A673 (cell line): ENCODE results near the gene NPLOC4. TPM values are rescaled to one million over a fixed set of nuclear protein-coding genes. Genes with fewer than 3 reads are reported as not detected.

Source experiments
- BruUV-seq: library from RNA; stranded (reverse); fragments of 400-500 nt; replicated peaks from 2 replicates; lab custom pipeline; 2021; lab: Mats Ljungman, UMichigan
- CTCF ChIA-PET: fragments of 300-600 bp; sonication (Branson Sonifier 250); formaldehyde crosslinking; loops from one replicate; lab custom pipeline; 2022; ENCODE audit warnings: antibody characterized with exemption; lab: Charles Lee
- POLR2A ChIA-PET: fragments of 300-600 bp; sonication (Branson Sonifier 250); formaldehyde crosslinking; loops from one replicate; lab custom pipeline; 2022; ENCODE audit warnings: antibody characterized with exemption; ENCODE audit not compliant: low non-redundant PET; lab: Charles Lee
- DNase-seq: peaks from one replicate; pipeline ENCODE4 v3.0.0-alpha.2; 2015; ENCODE audit warnings: low spot score
- H3K27ac ChIP-seq: fragments of 200-600 bp; sonication (generic); 2 replicates; pipeline ENCODE4 v1.5.1; 2016; ENCODE audit warnings: mixed run types, low read depth, mild to moderate bottlenecking, mixed read lengths, antibody characterized with exemption, low read length; ENCODE audit not compliant: poor library complexity, severe bottlenecking
- H3K27me3 ChIP-seq: fragments of 200-600 bp; sonication (generic); replicated peaks from 2 replicates; pipeline ENCODE4 v1.6.1; 2017; ENCODE audit warnings: mixed run types, low read depth, mild to moderate bottlenecking, mixed read lengths, antibody characterized with exemption, low read length; ENCODE audit not compliant: insufficient read depth, poor library complexity
- H3K36me3 ChIP-seq: fragments of 200-600 bp; sonication (generic); 2 replicates; pipeline ENCODE4 v1.6.1; 2016; ENCODE audit warnings: mixed run types, mild to moderate bottlenecking, mixed read lengths, antibody characterized with exemption, low read length; ENCODE audit not compliant: insufficient read depth, poor library complexity, severe bottlenecking
- H3K4me1 ChIP-seq: fragments of 200-600 bp; sonication (generic); 2 replicates; pipeline ENCODE4 v1.6.1; 2017; ENCODE audit warnings: mixed run types, mild to moderate bottlenecking, mixed read lengths, antibody characterized with exemption, low read length; ENCODE audit not compliant: insufficient read depth, poor library complexity, severe bottlenecking
- H3K4me3 ChIP-seq: fragments of 200-600 bp; sonication (generic); 2 replicates; pipeline ENCODE4 v1.5.1; 2016; ENCODE audit warnings: low read depth, mixed run types, mild to moderate bottlenecking, mixed read lengths, low read length; ENCODE audit not compliant: poor library complexity, severe bottlenecking
- H3K9me3 ChIP-seq: fragments of 200-600 bp; sonication (generic); 2 replicates; pipeline ENCODE4 v1.6.1; 2016; ENCODE audit warnings: mixed run types, low read depth, mild to moderate bottlenecking, mixed read lengths, antibody characterized with exemption, low read length; ENCODE audit not compliant: poor library complexity, severe bottlenecking
- EZH2 ChIP-seq: fragments of 200-600 bp; sonication (generic); IDR thresholded peaks from 2 replicates; pipeline ENCODE4 v1.6.1; 2017; ENCODE audit warnings: borderline replicate concordance, low read depth, mild to moderate bottlenecking, mixed read lengths, antibody characterized with exemption, low read length; ENCODE audit not compliant: poor library complexity, severe bottlenecking
- intact Hi-C: fragments of 100-400 bp; cut with micrococcal nuclease; formaldehyde crosslinking; loops from one replicate; pipeline ENCODE4 v1.10.0; 2022; ENCODE audit not compliant: unreplicated experiment
- total RNA-seq: library from RNA; stranded (reverse); gene quantifications from 2 replicates; pipeline ENCODE4 v1.2.3, GENCODE V29; 2021
- TF ChIP-seq, protein P1 (sequence below): fragments of 300-800, 200-600 bp; sonication (generic); conservative IDR thresholded peaks from 2 replicates; pipeline ENCODE4 v1.5.1; 2017; ENCODE audit warnings: low read depth, mild to moderate bottlenecking, antibody characterized with exemption, low read length, moderate library complexity, mixed read lengths

Gene NPLOC4
- total RNA-seq, 1 experiment from 2014 or later = 195 TPM

DNA sequence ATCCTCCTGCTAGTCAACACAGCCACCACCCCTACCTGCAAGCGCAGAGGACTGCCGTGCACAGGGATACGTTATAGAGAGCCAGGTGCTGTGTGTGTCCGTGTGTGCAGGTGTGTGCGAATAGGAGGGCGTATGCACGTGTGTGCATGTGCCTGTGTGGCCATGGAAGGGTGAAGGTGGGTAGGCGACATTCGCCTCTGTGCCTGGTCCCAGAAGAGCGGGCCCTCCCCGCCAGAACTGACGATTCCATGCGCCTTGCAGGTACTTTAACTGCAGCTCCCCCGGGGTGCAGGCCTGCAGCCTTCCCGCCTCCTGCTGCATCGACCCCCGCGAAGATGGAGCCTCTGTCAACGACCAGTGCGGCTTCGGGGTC, 10.7 kb upstream of the NPLOC4 start:
- H3K36me3 ChIP-seq = no peaks in the 10 kb centered on the region
- POLR2A ChIA-PET = no interaction called here
- DNase-seq = no peak
- no TSS peak for BruUV-seq
- intact Hi-C loops = no loop called here
- no peak overlapping the region for H3K4me3 ChIP-seq
- CTCF ChIA-PET = no interaction called here
- TF ChIP-seq, protein P1, sequence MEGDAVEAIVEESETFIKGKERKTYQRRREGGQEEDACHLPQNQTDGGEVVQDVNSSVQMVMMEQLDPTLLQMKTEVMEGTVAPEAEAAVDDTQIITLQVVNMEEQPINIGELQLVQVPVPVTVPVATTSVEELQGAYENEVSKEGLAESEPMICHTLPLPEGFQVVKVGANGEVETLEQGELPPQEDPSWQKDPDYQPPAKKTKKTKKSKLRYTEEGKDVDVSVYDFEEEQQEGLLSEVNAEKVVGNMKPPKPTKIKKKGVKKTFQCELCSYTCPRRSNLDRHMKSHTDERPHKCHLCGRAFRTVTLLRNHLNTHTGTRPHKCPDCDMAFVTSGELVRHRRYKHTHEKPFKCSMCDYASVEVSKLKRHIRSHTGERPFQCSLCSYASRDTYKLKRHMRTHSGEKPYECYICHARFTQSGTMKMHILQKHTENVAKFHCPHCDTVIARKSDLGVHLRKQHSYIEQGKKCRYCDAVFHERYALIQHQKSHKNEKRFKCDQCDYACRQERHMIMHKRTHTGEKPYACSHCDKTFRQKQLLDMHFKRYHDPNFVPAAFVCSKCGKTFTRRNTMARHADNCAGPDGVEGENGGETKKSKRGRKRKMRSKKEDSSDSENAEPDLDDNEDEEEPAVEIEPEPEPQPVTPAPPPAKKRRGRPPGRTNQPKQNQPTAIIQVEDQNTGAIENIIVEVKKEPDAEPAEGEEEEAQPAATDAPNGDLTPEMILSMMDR = no peak
- TF ChIP-seq EZH2 = no peak
- H3K4me1 ChIP-seq = no peaks in the 10 kb centered on the region
- no peak overlapping the region for H3K27ac ChIP-seq
- H3K27me3 ChIP-seq = peaks cover 6% of the 10 kb centered on the region
- no peaks in the 10 kb centered on the region for H3K9me3 ChIP-seq

GRCh38 chr17:81646869-81647600, 10.1 kb upstream of the NPLOC4 start:
- TF ChIP-seq, protein P1 = no peak
- TF ChIP-seq EZH2 = no peak
- Histone ChIP-seq H3K4me1 (no peaks in the 10 kb centered on the region), H3K4me3 (no peak overlapping the region), H3K36me3 (no peaks in the 10 kb centered on the region), H3K27ac (no peak overlapping the region), H3K9me3 (no peaks in the 10 kb centered on the region), H3K27me3 (peaks cover 6% of the 10 kb centered on the region)
- DNase-seq = no peak
- no TSS peak for BruUV-seq
- CTCF ChIA-PET = no interaction called here
- intact Hi-C loops = no loop called here
- POLR2A ChIA-PET = interaction anchor here (0.6 kb wide), 1 partner anchor 95 kb away, joined by 4 read pairs; the partner anchor contains the start of gene FAAP100

- H3K36me3 ChIP-seq = no peaks in the 10 kb centered on the region
- no peaks in the 10 kb centered on the region for H3K9me3 ChIP-seq
- ChIA-PET CTCF (no interaction called here), POLR2A (no interaction called here)
- no peak overlapping the region for H3K27ac ChIP-seq
- no peak overlapping the region for H3K4me3 ChIP-seq
- no peak for DNase-seq
- H3K4me1 ChIP-seq = no peaks in the 10 kb centered on the region
- TF ChIP-seq, protein P1 = no peak
- no peak for TF ChIP-seq EZH2
- H3K27me3 ChIP-seq = peaks cover 6% of the 10 kb centered on the region
- intact Hi-C loops = no loop called here
- no TSS peak for BruUV-seq
Measured at GRCh38 chr17:81644976-81645952, 8.4 kb upstream of the NPLOC4 start.
